GM18511 (cell line): ENCODE results near the gene NSUN7.
"Not testable (repeated sequence)": the region's sequence is repeated elsewhere in the genome, so short reads cannot be mapped to it uniquely, and the experiment has no call there.

Source experiments
- ATAC-seq: cut with Tn5 transposase; IDR thresholded peaks from one replicate; pipeline ENCODE4 v1.9.1; 2021; ENCODE audit warnings: mild to moderate bottlenecking, moderate library complexity; ENCODE audit not compliant: unreplicated experiment

The NSUN7 gene

GRCh38 chr4:40812856-40813255, 63.1 kb downstream of the NSUN7 start:
- no peak for ATAC-seq

- not testable (repeated sequence) for ATAC-seq
Measured at GRCh38 chr4:40817157-40817556, 67.4 kb downstream of the NSUN7 start.

GRCh38 chr4:40820101-40820500, 70.3 kb downstream of the NSUN7 start:
- no peak for ATAC-seq

- ATAC-seq: no peak
Measured at GRCh38 chr4:40822420-40823166, 72.8 kb downstream of the NSUN7 start.

- ATAC-seq: no peak
Measured at GRCh38 chr4:40825014-40825838, 75.5 kb downstream of the NSUN7 start.

GRCh38 chr4:40826821-40827220, 77.1 kb downstream of the NSUN7 start:
- no peak for ATAC-seq

- ATAC-seq: no peak
Measured at GRCh38 chr4:40827758-40828157, 78.0 kb downstream of the NSUN7 start.

GRCh38 chr4:40828661-40829060, 78.9 kb downstream of the NSUN7 start:
- no peak for ATAC-seq

- no peak for ATAC-seq
Measured at GRCh38 chr4:40829586-40829985, 79.8 kb downstream of the NSUN7 start.

GRCh38 chr4:40831146-40831907, 81.6 kb downstream of the NSUN7 start:
- no peak for ATAC-seq

GRCh38 chr4:40832175-40832574, 82.4 kb downstream of the NSUN7 start:
- ATAC-seq: no peak

GRCh38 chr4:40833212-40833611, 83.5 kb downstream of the NSUN7 start:
- no peak for ATAC-seq

- ATAC-seq: no peak
Measured at GRCh38 chr4:40837094-40837870, 87.5 kb downstream of the NSUN7 start.

GRCh38 chr4:40838742-40839141, 89.0 kb downstream of the NSUN7 start:
- no peak for ATAC-seq

GRCh38 chr4:40840255-40840984, 90.7 kb downstream of the NSUN7 start:
- ATAC-seq: peak; percentile 62

- ATAC-seq: peak; percentile 80
Measured at GRCh38 chr4:40840985-40841571, 91.3 kb downstream of the NSUN7 start.

- ATAC-seq: no peak
Measured at GRCh38 chr4:40842318-40842717, 92.6 kb downstream of the NSUN7 start.

- ATAC-seq: no peak
Measured at GRCh38 chr4:40842725-40843423, 93.1 kb downstream of the NSUN7 start.

- ATAC-seq: no peak
Measured at GRCh38 chr4:40843696-40844095, 93.9 kb downstream of the NSUN7 start.
